MCF 10A (cell line): Measurements from ENCODE around the gene RNF20. TPM values are rescaled to one million over a fixed set of nuclear protein-coding genes. Genes with fewer than 3 reads are reported as not detected.

ENCODE experiments used
- BruUV-seq: library from RNA; stranded (reverse); fragments of 400-500 nt; replicated peaks from 2 replicates; lab custom pipeline; 2021; lab: Mats Ljungman, UMichigan
- CTCF ChIA-PET: fragments of 300-600 bp; sonication (Branson Sonifier 250); formaldehyde crosslinking; extraction: SDS; loops from one replicate; lab custom pipeline; 2021; ENCODE audit warnings: antibody characterized with exemption, inconsistent platforms; lab: Yijun Ruan, JAX
- POLR2A ChIA-PET: fragments of 300-600, 350-650 bp; sonication (Branson Sonifier 250); formaldehyde crosslinking; extraction: SDS; loops from one replicate; lab custom pipeline; 2020; ENCODE audit warnings: antibody characterized with exemption, inconsistent platforms; lab: Yijun Ruan, JAX
- DNase-seq: peaks from one replicate; pipeline ENCODE4 v3.0.0-alpha.2; 2018; ENCODE audit not compliant: unreplicated experiment
- H3K27ac Mint-ChIP-seq: one replicate; pipeline ENCODE4 v1.8.0; 2022; ENCODE audit warnings: mild to moderate bottlenecking, low read depth, mixed read lengths; ENCODE audit not compliant: unreplicated experiment
- H3K27me3 Mint-ChIP-seq: one replicate; pipeline ENCODE4 v1.8.0; 2022; ENCODE audit warnings: mixed read lengths; ENCODE audit not compliant: insufficient read depth, unreplicated experiment
- H3K36me3 Mint-ChIP-seq: one replicate; pipeline ENCODE4 v1.8.0; 2022; ENCODE audit warnings: mild to moderate bottlenecking, moderate library complexity, mixed read lengths; ENCODE audit not compliant: insufficient read depth, unreplicated experiment
- H3K4me1 Mint-ChIP-seq: one replicate; pipeline ENCODE4 v1.8.0; 2022; ENCODE audit warnings: mixed read lengths; ENCODE audit not compliant: insufficient read depth, unreplicated experiment
- H3K4me3 Mint-ChIP-seq: one replicate; pipeline ENCODE4 v1.8.0; 2022; ENCODE audit warnings: mild to moderate bottlenecking, moderate library complexity, mixed read lengths; ENCODE audit not compliant: unreplicated experiment
- H3K9me3 Mint-ChIP-seq: one replicate; pipeline ENCODE4 v1.8.0; 2022; ENCODE audit warnings: mixed read lengths; ENCODE audit not compliant: unreplicated experiment
- CTCF ChIP-seq: fragments of 200-600 bp; IDR thresholded peaks from one replicate; pipeline ENCODE4 v1.8.0; 2022; ENCODE audit warnings: antibody characterized with exemption, mild to moderate bottlenecking; ENCODE audit not compliant: unreplicated experiment
- intact Hi-C: fragments of 100-400 bp; cut with micrococcal nuclease; formaldehyde crosslinking; loops from 2 replicates; pipeline ENCODE4 v1.14.1; 2022
- total RNA-seq: library from RNA; stranded (reverse); gene quantifications from 2 replicates; pipeline ENCODE4 v1.2.3, GENCODE V29; 2022

The RNF20 gene
- total RNA-seq, 1 experiment from 2014 or later = 41.6 TPM

DNA sequence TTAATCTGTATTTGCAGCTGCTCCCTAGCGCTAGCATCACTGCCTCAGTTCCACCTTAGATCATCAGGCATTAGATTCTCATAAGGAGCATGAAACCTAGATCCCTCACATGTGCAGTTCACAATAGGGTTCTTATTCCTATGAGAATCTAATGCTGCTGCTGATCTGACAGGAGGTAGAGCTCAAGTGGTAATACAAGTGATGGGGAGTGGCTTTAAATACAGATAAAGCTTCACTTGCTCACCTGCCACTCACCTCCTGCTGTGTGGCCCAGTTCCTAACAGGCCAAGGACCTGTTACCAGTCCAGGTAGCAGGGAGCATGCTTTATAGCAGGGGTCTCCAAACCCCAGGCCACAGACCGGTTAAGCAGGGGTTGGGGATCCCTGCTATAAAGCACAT is 22.6 kb upstream of the RNF20 start:
- BruUV-seq = no TSS peak
- POLR2A ChIA-PET = interaction anchor here (1.0 kb wide), 1 partner anchor 31 kb away, joined by 4 read pairs; no protein-coding TSS in a partner anchor
- no peak for DNase-seq
- intact Hi-C loops = no loop called here
- CTCF ChIA-PET = interaction anchor here (0.6 to 4.0 kb wide), 5 partner anchors 18 to 99 kb away, joined by 4 to 19 read pairs (median 4); no protein-coding TSS in a partner anchor
- TF ChIP-seq CTCF = no peak
- Mint-ChIP-seq H3K36me3 (no peaks in the 10 kb centered on the region), H3K4me1 (peaks cover 9% of the 10 kb centered on the region), H3K27me3 (peaks cover under 1% of the 10 kb centered on the region), H3K27ac (no peak overlapping the region), H3K4me3 (no peak overlapping the region), H3K9me3 (no peaks in the 10 kb centered on the region)

DNA sequence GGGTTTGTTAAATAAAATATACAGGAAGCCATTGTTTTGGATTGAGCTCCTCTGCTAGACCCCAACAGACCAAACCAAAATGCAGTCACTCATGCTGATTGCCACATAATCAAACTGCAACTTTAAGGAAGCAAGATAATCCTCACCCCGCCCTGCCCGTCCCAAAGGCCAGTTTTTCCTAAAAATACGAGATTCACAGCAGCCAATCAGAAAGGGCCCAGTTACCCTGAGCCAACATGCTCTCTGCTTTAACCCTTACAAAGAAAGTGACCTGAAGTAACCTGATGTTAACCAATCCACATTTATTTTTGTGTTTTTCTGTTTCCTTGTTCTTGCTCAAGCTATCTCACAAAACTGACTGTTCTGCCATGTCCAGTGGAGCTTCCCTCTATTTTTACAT is 21.5 kb upstream of the RNF20 start:
- CTCF ChIA-PET = interaction anchor here (0.7 to 2.1 kb wide), 5 partner anchors 16 to 63 kb away, joined by 3 to 12 read pairs (median 4); no protein-coding TSS in a partner anchor
- Mint-ChIP-seq H3K36me3 (no peaks in the 10 kb centered on the region), H3K27me3 (peaks cover 11% of the 10 kb centered on the region), H3K4me1 (peaks cover 9% of the 10 kb centered on the region), H3K9me3 (no peaks in the 10 kb centered on the region), H3K27ac (no peak overlapping the region), H3K4me3 (no peak overlapping the region)
- no peak for TF ChIP-seq CTCF
- DNase-seq = no peak
- POLR2A ChIA-PET = no interaction called here
- intact Hi-C loops = no loop called here
- BruUV-seq = no TSS peak

GRCh38 chr9:101513351-101513750 is 20.3 kb upstream of the RNF20 start:
- DNase-seq = no peak
- ChIA-PET CTCF (interaction anchor here (0.5 to 1.7 kb wide), 5 partner anchors 34 to 64 kb away, joined by 3 to 12 read pairs (median 4); no protein-coding TSS in a partner anchor), POLR2A (interaction anchor here (1.1 to 1.6 kb wide), 3 partner anchors 12 to 34 kb away, joined by 4 to 5 read pairs (median 5); no protein-coding TSS in a partner anchor)
- Mint-ChIP-seq H3K36me3 (no peaks in the 10 kb centered on the region), H3K27ac (no peak overlapping the region), H3K27me3 (peaks cover 20% of the 10 kb centered on the region), H3K4me1 (peaks cover 9% of the 10 kb centered on the region), H3K9me3 (no peaks in the 10 kb centered on the region), H3K4me3 (no peak overlapping the region)
- BruUV-seq = no TSS peak
- intact Hi-C loops = no loop called here
- TF ChIP-seq CTCF = no peak

- no TSS peak for BruUV-seq
- Mint-ChIP-seq H3K4me1 (peaks cover 9% of the 10 kb centered on the region), H3K27me3 (peaks cover 20% of the 10 kb centered on the region), H3K36me3 (no peaks in the 10 kb centered on the region), H3K4me3 (no peak overlapping the region), H3K27ac (no peak overlapping the region), H3K9me3 (no peaks in the 10 kb centered on the region)
- no peak for TF ChIP-seq CTCF
- DNase-seq = no peak
- POLR2A ChIA-PET = interaction anchor here (1.1 to 1.6 kb wide), 5 partner anchors 9 to 35 kb away, joined by 3 to 9 read pairs (median 5); partner anchors contain the start of gene RNF20
- CTCF ChIA-PET = interaction anchor here (0.8 to 1.7 kb wide), 2 partner anchors 49 to 65 kb away, joined by 3 to 4 read pairs; no protein-coding TSS in a partner anchor
- intact Hi-C loops = no loop called here
Observed at GRCh38 chr9:101514071-101514470, 19.6 kb upstream of the RNF20 start.
